ENCODE measurements around the gene MLPH. TPM values are rescaled to one million over a fixed set of nuclear protein-coding genes. Genes with fewer than 3 reads are reported as not detected.

The MLPH gene
- polyA plus RNA-seq, 3 donors: not detected

- Mint-ChIP-seq H3K4me1 (peaks cover 7% of the 10 kb centered on the region), H3K36me3 (no peaks in the 10 kb centered on the region), H3K4me3 (no peak overlapping the region), H3K9me3 (peaks cover 0 to 2% (median 0%) of the 10 kb centered on the region in 7 donors), H3K27me3 (ENCODE audit: low read depth in 3 of 3) (peaks cover 1 to 6% (median 3%) of the 10 kb centered on the region in 3 donors), H3K27ac (no peak overlapping the region)
- WGBS (ENCODE audit: insufficient coverage): no CpG with 5 or more reads among the region's 6 CpGs
- H2AFZ ChIP-seq (ENCODE audit: insufficient read depth, low read depth, low read length, poor library complexity, severe bottlenecking): no peak overlapping the region
- intact Hi-C loops (cut with micrococcal nuclease): no loop called here
- no peaks in the 10 kb centered on the region for H4K20me1 ChIP-seq (ENCODE audit: insufficient read depth, low read length)
- no peaks in the 10 kb centered on the region for H3K9me3 ChIP-seq (replicated peaks in 1 of 2; ENCODE audit: control insufficient read depth in 1 of 2, insufficient read depth in 1 of 2, low read length in 2 of 2)
- no peak overlapping the region for H3K4me3 ChIP-seq (replicated peaks in 1 of 3; ENCODE audit: low read depth in 2 of 3, low read length in 3 of 3)
- no peaks in the 10 kb centered on the region for H3K4me1 ChIP-seq (ENCODE audit: control insufficient read depth in 1 of 2, insufficient read depth in 2 of 2, low read length in 2 of 2)
- no peaks in the 10 kb centered on the region for H3K36me3 ChIP-seq (replicated peaks in 1 of 2; ENCODE audit: control insufficient read depth in 1 of 2, insufficient read depth in 2 of 2, low read length in 2 of 2)
- no peaks in the 10 kb centered on the region for H3K79me2 ChIP-seq (ENCODE audit: insufficient read depth, low read length)
- no peak overlapping the region for H3K9ac ChIP-seq (ENCODE audit: insufficient read depth, low read length, poor library complexity, severe bottlenecking)
- no peak for DNase-seq
- H3K27me3 ChIP-seq (ENCODE audit: control insufficient read depth in 2 of 2, insufficient read depth in 2 of 2, low read length in 2 of 2): no peaks in the 10 kb centered on the region
- H3K27ac ChIP-seq (ENCODE audit: low read depth in 1 of 2, low read length in 2 of 2): no peak overlapping the region
- TF ChIP-seq, protein P1, sequence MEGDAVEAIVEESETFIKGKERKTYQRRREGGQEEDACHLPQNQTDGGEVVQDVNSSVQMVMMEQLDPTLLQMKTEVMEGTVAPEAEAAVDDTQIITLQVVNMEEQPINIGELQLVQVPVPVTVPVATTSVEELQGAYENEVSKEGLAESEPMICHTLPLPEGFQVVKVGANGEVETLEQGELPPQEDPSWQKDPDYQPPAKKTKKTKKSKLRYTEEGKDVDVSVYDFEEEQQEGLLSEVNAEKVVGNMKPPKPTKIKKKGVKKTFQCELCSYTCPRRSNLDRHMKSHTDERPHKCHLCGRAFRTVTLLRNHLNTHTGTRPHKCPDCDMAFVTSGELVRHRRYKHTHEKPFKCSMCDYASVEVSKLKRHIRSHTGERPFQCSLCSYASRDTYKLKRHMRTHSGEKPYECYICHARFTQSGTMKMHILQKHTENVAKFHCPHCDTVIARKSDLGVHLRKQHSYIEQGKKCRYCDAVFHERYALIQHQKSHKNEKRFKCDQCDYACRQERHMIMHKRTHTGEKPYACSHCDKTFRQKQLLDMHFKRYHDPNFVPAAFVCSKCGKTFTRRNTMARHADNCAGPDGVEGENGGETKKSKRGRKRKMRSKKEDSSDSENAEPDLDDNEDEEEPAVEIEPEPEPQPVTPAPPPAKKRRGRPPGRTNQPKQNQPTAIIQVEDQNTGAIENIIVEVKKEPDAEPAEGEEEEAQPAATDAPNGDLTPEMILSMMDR (IDR thresholded peaks at IDR 0.05): no peak
- H3K4me2 ChIP-seq (replicated peaks; ENCODE audit: extremely low read depth, low read length, poor library complexity, severe bottlenecking): no peak overlapping the region
Measured at GRCh38 chr2:237448626-237449025, 38.4 kb upstream of the MLPH start.

DNA sequence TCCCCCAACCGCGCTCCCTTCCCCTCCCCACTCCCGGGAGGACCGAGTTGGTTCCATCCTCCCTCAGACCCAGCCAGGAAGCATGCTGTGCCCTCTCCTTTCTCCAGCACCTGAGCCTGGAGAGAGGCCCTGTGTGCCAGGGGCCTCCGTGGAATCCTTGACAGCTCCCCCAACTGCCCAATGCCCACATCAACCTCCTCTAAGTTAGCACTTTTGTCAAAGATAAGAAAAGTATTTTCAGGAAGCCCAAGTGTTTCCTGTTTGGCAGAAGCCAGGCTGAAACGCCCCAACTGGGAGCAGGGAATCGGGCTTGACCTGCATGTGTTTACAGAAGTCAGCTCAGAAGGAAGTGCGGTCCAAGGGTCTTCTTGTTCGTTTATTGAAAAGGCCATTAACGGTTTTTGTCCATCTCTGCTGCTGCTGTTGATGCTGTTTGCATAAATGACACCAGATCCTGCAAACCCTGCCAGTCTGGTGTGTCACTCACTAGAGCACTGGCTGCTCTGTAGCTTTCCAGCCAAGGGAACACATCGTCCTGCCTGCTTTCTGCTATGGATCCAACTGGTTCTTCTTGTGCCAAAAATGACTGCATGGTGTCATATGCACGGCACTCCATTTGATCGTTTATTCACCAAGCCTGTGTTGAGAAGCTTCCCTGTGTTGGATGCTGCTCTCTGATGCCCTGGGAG is 37.7 kb upstream of the MLPH start:
- Mint-ChIP-seq H3K9me3 (peaks cover 0 to 2% (median 0%) of the 10 kb centered on the region in 7 donors), H3K4me3 (no peak overlapping the region), H3K27me3 (ENCODE audit: low read depth in 3 of 3) (peaks cover 1 to 4% (median 3%) of the 10 kb centered on the region in 3 donors), H3K27ac (no peak overlapping the region), H3K36me3 (no peaks in the 10 kb centered on the region), H3K4me1 (peaks cover 7% of the 10 kb centered on the region)
- intact Hi-C loops (cut with micrococcal nuclease): no loop called here
- TF ChIP-seq, protein P1 (IDR thresholded peaks at IDR 0.05): no peak
- no peak for DNase-seq
- Histone ChIP-seq H4K20me1 (ENCODE audit: insufficient read depth, low read length) (no peaks in the 10 kb centered on the region), H3K36me3 (replicated peaks in 1 of 2; ENCODE audit: control insufficient read depth in 1 of 2, insufficient read depth in 2 of 2, low read length in 2 of 2) (no peaks in the 10 kb centered on the region), H3K27me3 (ENCODE audit: control insufficient read depth in 2 of 2, insufficient read depth in 2 of 2, low read length in 2 of 2) (no peaks in the 10 kb centered on the region), H3K79me2 (ENCODE audit: insufficient read depth, low read length) (no peaks in the 10 kb centered on the region), H2AFZ (ENCODE audit: insufficient read depth, low read depth, low read length, poor library complexity, severe bottlenecking) (peak overlapping the region; percentile 35), H3K27ac (ENCODE audit: low read depth in 1 of 2, low read length in 2 of 2) (no peak overlapping the region), H3K9me3 (replicated peaks in 1 of 2; ENCODE audit: control insufficient read depth in 1 of 2, insufficient read depth in 1 of 2, low read length in 2 of 2) (no peaks in the 10 kb centered on the region), H3K4me1 (ENCODE audit: control insufficient read depth in 1 of 2, insufficient read depth in 2 of 2, low read length in 2 of 2) (no peaks in the 10 kb centered on the region), H3K9ac (ENCODE audit: insufficient read depth, low read length, poor library complexity, severe bottlenecking) (no peak overlapping the region), H3K4me2 (replicated peaks; ENCODE audit: extremely low read depth, low read length, poor library complexity, severe bottlenecking) (no peak overlapping the region), H3K4me3 (replicated peaks in 1 of 3; ENCODE audit: low read depth in 2 of 3, low read length in 3 of 3) (no peak overlapping the region)
- WGBS (ENCODE audit: insufficient coverage): 26% methylated on average over 8 of the region's 13 CpGs

Measured in CD14-positive monocyte (primary cell).